ENCODE data around the gene RIN1. TPM values are rescaled to one million over a fixed set of nuclear protein-coding genes. Genes with fewer than 3 reads are reported as not detected.
"Not testable (repeated sequence)": the region's sequence is repeated elsewhere in the genome, so short reads cannot be mapped to it uniquely, and the experiment has no call there.

The RIN1 gene
- total and polyA plus RNA-seq, 2 experiments from 2014 or later = 2.5 to 8.2 TPM

GRCh38 chr11:66320748-66321147 lies 15.5 kb downstream of the RIN1 start:
- H4K20me1 ChIP-seq (replicated peaks; ENCODE audit: insufficient read depth); H2AFZ ChIP-seq; H3K9me2 ChIP-seq (ENCODE audit: insufficient read depth); H3K27ac Mint-ChIP-seq; H3K79me2 ChIP-seq (replicated peaks; ENCODE audit: insufficient read depth); ATAC-seq; H3K4me2 ChIP-seq; H3K27ac ChIP-seq (ENCODE audit: low read depth); DNase-seq (ENCODE audit: low spot score); H3K36me3 ChIP-seq (ENCODE audit: insufficient read depth); H3F3A ChIP-seq (replicated peaks; ENCODE audit: low read depth); H3K4me3 ChIP-seq; H3K27me3 ChIP-seq (ENCODE audit: insufficient read depth); H3K4me3 Mint-ChIP-seq: not testable (repeated sequence)
- H3K27me3 Mint-ChIP-seq (ENCODE audit: insufficient read depth, low read depth, poor library complexity) = peaks cover 25% of the 10 kb centered on the region
- peaks cover 24% of the 10 kb centered on the region for H3K4me1 Mint-ChIP-seq
- H3K36me3 Mint-ChIP-seq (ENCODE audit: low read depth) = peaks cover 20% of the 10 kb centered on the region
- H3K4me1 ChIP-seq (ENCODE audit: insufficient read depth) = peaks cover 20% of the 10 kb centered on the region
- peaks cover 21% of the 10 kb centered on the region for H3K9me3 Mint-ChIP-seq

- H3K4me2 ChIP-seq; H3K36me3 ChIP-seq (ENCODE audit: insufficient read depth); H2AFZ ChIP-seq; H3F3A ChIP-seq (replicated peaks; ENCODE audit: low read depth); H3K4me3 ChIP-seq; ATAC-seq; DNase-seq (ENCODE audit: low spot score); H3K27ac ChIP-seq (ENCODE audit: low read depth); H3K27me3 ChIP-seq (ENCODE audit: insufficient read depth); H3K4me3 Mint-ChIP-seq; H3K9me2 ChIP-seq (ENCODE audit: insufficient read depth); H3K79me2 ChIP-seq (replicated peaks; ENCODE audit: insufficient read depth); H4K20me1 ChIP-seq (replicated peaks; ENCODE audit: insufficient read depth); H3K27ac Mint-ChIP-seq: not testable (repeated sequence)
- peaks cover 22% of the 10 kb centered on the region for H3K36me3 Mint-ChIP-seq (ENCODE audit: low read depth)
- peaks cover 20% of the 10 kb centered on the region for H3K4me1 ChIP-seq (ENCODE audit: insufficient read depth)
- peaks cover 21% of the 10 kb centered on the region for H3K9me3 Mint-ChIP-seq
- peaks cover 26% of the 10 kb centered on the region for H3K4me1 Mint-ChIP-seq
- H3K27me3 Mint-ChIP-seq (ENCODE audit: insufficient read depth, low read depth, poor library complexity) = peaks cover 26% of the 10 kb centered on the region
Measured at GRCh38 chr11:66320289-66320688, 15.9 kb downstream of the RIN1 start.

- Mint-ChIP-seq H3K9me3 (peaks cover 21% of the 10 kb centered on the region), H3K27me3 (ENCODE audit: insufficient read depth, low read depth, poor library complexity) (peaks cover 32% of the 10 kb centered on the region), H3K4me1 (peaks cover 30% of the 10 kb centered on the region), H3K27ac (no peak overlapping the region), H3K36me3 (ENCODE audit: low read depth) (peaks cover 22% of the 10 kb centered on the region), H3K4me3 (no peak overlapping the region; the same call in 2 of the 3 replicates)
- Histone ChIP-seq H3K4me1 (ENCODE audit: insufficient read depth) (peaks cover 23% of the 10 kb centered on the region), H3K79me2 (replicated peaks; ENCODE audit: insufficient read depth) (no peaks in the 10 kb centered on the region), H3K36me3 (ENCODE audit: insufficient read depth) (no peaks in the 10 kb centered on the region), H3K27ac (ENCODE audit: low read depth) (0 out of 2 replicates have a peak overlapping the region, but pooled peaks have one; percentile 57), H4K20me1 (replicated peaks; ENCODE audit: insufficient read depth) (no peaks in the 10 kb centered on the region), H3K27me3 (ENCODE audit: insufficient read depth) (no peaks in the 10 kb centered on the region), H3F3A (replicated peaks; ENCODE audit: low read depth) (0 out of 2 replicates have a peak, but pooled peaks cover 9% of the 10 kb centered on the region), H3K4me2 (peak overlapping the region; percentile 77), H3K9me2 (ENCODE audit: insufficient read depth) (no peaks in the 10 kb centered on the region), H2AFZ (peak overlapping the region; percentile 93), H3K4me3 (no peak overlapping the region)
- no peak for ATAC-seq
- DNase-seq (ENCODE audit: low spot score) = no peak
- TF ChIP-seq JUNB (IDR thresholded peaks at IDR 0.05; ENCODE audit: unreplicated experiment) (no peak), POLR2AphosphoS5 (IDR thresholded peaks at IDR 0.05; ENCODE audit: low read depth) (no peak), STAT1 (IDR thresholded peaks at IDR 0.05; ENCODE audit: unreplicated experiment) (no peak), REST (IDR thresholded peaks at IDR 0.05; ENCODE audit: unreplicated experiment) (no peak), ZNF114 (CRISPR knock-in tag; IDR thresholded peaks at IDR 0.05) (no peak), CREB1 (CRISPR knock-in tag; IDR thresholded peaks at IDR 0.05; ENCODE audit: low read depth) (no peak), ZNF462 (CRISPR knock-in tag; IDR thresholded peaks at IDR 0.05) (no peak), NANOG (IDR thresholded peaks at IDR 0.05; ENCODE audit: borderline replicate concordance) (no peak), EZH2phosphoT487 (IDR thresholded peaks at IDR 0.05; ENCODE audit: unreplicated experiment) (no peak)
Measured at GRCh38 chr11:66318600-66318970, 17.6 kb downstream of the RIN1 start.
